GM19328 (cell line): Measurements from ENCODE around the gene NUPR2.
"Not testable (repeated sequence)": the region's sequence is repeated elsewhere in the genome, so short reads cannot be mapped to it uniquely, and the experiment has no call there.

Experiments used
- ATAC-seq: cut with Tn5 transposase; IDR thresholded peaks from one replicate; pipeline ENCODE4 v1.9.1; 2021; ENCODE audit warnings: mild to moderate bottlenecking, moderate library complexity; ENCODE audit not compliant: unreplicated experiment

Gene NUPR2

GRCh38 chr7:56115852-56116538 is at the start of gene NUPR2:
Gene NUPR2, minus strand, starts transcription at chr7:56116417. Its CDS starts 103 bp downstream, at chr7:56116314.
- ATAC-seq: no peak

- ATAC-seq: no peak
Observed at GRCh38 chr7:56157238-56157790, 41.1 kb upstream of the NUPR2 start.

- not testable (repeated sequence) for ATAC-seq
Observed at GRCh38 chr7:56131062-56131461, 14.8 kb upstream of the NUPR2 start.

GRCh38 chr7:56127241-56127975 is 11.2 kb upstream of the NUPR2 start:
- no peak for ATAC-seq

GRCh38 chr7:56125831-56126230 is 9.6 kb upstream of the NUPR2 start:
- no peak for ATAC-seq

- no peak for ATAC-seq
Observed at GRCh38 chr7:56124981-56125380, 8.8 kb upstream of the NUPR2 start.

DNA sequence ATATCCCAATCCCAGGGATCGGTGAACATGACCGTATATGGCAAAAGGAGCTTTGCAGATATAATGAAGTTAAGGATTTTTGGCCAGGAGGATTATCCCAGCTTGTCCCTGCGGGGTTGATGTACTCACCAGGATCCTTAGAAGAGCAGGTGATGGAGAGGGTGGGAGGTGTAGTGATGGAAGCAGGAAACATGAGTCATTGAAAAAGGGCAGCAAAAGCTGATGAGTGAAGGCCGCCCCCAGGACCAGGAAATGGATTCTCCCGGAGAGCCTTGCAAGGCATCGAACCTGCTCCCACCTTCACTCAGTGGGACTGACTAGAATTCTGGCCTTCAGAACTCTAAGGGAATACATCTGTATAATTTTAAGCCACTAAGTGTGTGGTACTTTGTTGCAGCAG is 5.2 kb upstream of the NUPR2 start:
- no peak for ATAC-seq

- not testable (repeated sequence) for ATAC-seq
Observed at GRCh38 chr7:56112244-56112643, 4.0 kb downstream of the NUPR2 start.

DNA sequence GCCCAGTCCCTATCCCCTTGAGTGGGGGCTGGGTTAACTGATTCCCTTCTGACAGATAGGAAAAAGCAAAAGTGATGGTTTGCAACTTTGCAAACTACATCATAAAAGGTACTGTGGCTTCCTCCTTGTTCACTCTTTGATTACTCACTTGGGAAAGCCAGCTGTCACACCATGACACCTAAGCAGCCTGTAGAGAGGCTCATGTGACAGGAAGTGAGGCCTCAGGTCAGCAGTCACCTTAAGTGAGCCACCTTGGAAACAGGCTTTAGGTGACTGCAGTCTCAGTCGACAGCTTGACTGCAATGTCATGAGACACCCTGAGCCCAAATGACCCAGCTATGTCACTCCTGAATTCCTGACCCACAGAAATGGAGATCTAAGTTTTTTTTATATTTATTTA is 5.6 kb downstream of the NUPR2 start:
- no peak for ATAC-seq

DNA sequence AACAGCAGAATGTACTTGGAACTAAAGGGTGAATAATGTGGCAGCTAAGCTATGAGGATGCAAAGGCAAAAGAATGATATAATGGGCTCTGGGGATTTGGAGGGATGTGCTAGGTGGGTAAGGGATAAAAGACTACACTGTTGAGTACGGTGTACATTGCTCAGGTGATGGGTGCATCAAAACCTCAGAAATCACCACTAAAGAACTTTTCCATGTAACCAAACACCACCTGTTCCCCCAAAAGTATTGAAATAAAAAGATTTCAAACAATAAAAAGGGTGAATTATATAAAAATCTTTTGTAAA is 8.3 kb downstream of the NUPR2 start:
- no peak for ATAC-seq

DNA sequence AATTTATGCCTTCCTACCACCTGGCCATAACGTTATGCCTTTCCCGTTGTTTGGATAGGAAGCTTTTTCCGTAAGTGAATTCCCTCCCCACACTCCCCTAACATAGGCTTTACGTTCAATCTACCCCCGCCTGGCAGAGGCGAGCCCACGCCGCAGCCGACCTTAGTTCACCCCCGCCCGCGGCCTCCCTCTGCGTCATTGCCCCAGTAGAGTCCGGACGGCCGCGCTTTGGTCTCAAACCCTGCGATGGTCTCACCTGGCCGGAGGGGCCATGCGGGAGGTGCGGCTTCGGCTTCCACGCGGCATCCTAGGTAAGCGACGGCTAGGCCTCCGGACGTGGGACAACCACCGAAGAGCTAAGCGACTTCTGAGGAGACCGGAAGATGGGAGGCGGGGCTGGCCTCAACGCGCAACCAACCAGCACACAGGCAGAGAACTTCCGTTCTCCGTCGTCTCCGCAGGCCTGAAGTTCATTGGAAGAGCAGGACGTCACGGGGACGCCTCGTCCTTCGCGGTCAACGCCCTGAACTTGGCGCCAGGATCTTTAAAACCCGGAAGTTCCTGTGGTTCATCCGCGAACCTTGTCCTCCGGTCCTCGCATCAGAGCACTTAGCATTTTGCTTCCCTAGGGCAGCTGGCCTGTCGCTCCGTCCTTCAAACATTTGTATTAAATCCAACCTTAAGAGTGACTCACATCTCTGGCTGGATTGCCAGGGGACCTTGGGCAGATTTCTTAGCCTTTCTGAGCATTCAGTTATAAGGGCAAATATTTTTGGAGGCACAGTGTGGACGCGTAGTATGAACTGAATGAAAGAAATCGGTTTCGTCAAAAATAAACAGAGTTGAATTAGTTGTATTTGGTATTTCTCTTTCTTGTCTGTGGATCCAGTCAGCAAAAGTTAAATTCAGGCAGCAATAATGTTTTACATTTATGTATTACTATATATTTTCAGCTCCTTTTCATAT is 9.8 kb downstream of the NUPR2 start, which contains the start of gene CHCHD2:
Gene CHCHD2, minus strand, starts transcription at position 369 of the 966 bp plus-strand sequence. Its CDS starts 63 bp downstream, at position 306.
- ATAC-seq: peak; percentile 99

DNA sequence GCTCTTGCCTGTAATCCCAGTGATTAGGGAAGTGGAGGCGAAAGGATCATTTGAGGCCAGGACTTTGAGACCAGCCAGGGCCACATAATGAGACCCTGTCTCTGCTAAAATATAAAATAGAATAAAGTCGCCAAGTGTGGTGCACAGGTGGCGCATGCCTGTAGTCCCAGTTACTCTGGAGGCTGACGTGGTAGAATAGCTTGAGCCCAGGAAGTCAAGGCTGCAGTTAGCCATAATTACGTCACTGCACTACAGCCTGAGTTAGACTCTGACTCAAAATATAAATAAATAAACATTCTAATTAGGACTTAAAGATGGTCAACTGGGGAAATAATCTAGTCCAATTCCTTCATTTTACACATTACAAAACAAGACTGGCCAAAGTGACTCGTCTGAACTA is 10.7 kb downstream of the NUPR2 start:
- no peak for ATAC-seq

DNA sequence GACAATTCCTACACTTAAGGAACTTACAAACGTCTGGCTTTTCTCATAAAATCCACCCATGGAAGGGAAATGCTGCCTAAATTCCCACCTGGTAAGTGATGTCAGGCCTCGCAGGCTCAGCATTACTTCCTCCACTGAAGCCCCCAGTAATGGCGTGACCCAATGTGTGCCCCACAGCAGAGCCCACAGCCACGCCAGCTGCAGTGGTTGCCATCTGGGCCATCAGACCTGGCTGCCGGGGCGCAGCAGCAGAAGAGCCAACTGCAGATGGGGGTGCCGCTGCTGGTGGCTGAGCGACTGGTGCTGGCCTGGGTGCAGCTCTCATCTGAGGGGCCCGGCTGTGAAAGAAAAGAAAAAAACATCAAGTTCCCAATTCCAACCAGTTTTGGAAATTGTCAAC is 12.1 kb downstream of the NUPR2 start:
- not testable (repeated sequence) for ATAC-seq

DNA sequence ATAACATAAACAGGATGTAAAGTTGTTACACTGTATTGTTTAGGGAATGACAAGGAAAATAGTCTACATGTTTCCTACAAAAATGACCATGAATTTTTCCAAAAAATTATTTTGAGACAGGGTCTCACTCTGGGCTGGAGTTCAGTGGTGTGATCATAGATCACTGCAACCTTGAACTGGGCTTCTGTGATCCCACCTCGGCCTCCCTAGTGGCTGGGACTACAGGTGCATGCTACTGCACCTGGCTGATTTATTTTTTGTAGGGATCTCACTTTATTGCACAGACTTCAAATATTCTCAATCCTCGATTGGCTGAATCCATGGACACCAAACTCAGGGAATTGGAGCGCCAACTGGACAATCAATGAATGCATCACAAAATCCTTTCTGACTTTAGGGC is 16.6 kb downstream of the NUPR2 start:
- no peak for ATAC-seq

DNA sequence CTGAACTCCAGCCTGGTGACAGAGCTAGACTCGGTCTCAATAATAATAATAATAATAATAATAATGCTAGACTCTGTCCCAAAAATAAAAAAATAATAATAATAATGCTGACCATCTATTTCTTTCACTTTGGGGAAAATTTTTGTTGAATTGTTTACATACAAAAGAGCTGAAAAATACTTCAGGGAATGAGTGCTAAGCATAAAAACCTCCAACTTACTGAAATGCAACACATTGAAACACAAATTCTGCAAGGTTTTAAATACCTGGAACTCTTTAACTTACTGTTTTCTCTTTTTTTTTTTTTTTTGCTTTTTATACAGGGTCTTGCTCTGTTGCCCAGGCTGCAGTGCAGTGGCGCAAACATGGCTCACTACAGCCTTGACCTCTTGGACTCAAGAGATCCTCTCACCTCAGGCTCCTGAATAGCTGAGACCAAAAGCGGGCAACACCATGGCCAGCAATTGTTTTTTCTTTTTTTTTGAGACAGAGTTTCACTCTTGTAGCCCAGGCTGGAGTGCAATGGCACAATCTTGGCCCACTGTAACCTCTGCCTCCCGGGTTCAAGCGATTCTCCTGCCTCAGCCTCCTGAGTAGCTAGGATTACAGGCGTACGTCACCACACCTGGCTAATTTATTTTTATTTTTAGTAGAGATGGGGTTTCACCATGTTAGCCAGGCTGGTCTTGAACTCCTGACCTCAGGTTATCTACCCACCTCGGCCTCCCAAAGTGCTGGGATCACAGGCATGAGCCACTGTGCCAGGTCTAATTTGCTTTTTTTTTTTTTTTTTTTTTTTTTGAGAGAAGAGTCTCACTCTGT is 17.8 kb downstream of the NUPR2 start:
- ATAC-seq: not testable (repeated sequence)

DNA sequence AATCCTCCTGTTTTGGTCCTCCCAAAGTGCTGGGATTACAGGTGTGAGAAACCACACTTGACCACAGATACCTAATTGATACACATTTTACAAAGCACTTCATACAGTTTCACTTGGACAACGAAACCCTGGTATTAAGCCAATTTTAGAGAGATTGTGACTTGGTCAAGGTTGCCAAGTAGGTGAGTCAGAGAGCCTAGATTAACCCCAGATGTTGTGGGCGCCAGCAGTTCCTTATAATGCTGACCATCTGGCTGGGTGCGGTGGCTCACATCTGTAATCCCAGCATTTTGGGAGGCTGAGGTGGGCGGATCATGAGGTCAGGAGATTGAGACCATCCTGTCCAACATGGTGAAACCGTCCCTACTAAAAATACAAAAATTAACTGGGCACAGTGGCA is 18.5 kb downstream of the NUPR2 start:
- no peak for ATAC-seq

DNA sequence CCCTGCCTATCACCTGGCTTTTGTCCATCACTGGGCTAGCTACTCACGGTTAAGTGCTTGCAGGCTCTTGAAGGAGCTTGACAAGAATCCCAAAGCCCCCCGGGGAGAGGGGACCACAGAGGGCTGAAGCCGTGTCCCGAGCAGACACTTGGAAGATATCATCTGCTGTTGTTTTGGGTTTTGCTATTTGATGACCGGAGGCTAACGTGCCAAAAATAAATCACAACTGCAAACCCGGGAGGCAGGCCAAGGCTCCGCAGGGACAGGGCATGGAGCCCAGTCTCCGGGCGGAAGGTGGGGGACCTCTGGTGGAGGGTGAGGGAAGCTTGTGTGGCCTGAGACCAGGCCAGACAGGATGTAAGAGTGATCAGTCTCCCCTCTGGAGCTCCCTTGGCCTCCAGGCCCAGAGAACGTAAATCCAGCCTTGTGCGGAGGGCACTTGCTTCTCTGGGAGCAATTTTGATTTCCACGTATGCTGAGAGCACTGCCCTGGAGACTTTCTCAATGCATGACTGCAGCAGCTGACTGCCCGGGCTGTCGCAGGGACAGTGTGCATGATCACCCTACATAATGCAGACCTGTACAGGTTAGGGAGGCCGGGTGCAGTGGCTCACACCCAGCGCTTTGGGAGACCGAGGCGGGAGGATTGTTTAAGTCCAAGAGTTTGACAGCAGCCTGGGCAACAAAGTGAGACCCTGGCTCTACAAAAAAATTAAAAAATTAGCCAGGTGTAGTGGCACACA is 23.3 kb downstream of the NUPR2 start, which contains the start of gene PHKG1:
Gene PHKG1, minus strand, starts transcription at position 164 of the 743 bp plus-strand sequence. CDS start 4,011 bp downstream, outside the sequence.
- no peak for ATAC-seq

- not testable (repeated sequence) for ATAC-seq
Observed at GRCh38 chr7:56092388-56092787, 23.8 kb downstream of the NUPR2 start.

- no peak for ATAC-seq
Observed at GRCh38 chr7:56091591-56091990, 24.6 kb downstream of the NUPR2 start.
